Thyroid gland (tissue), 4 donors: ENCODE results near the gene AFP.

Experiments
- POLR2A ChIP-seq, 2 donors: fragments of 450-650 bp; IDR thresholded peaks; one replicate each; pipeline ENCODE4 v1.6.1; 2017; ENCODE audit warnings: antibody characterized with exemption in 2 of 2, mild to moderate bottlenecking in 2 of 2, moderate library complexity in 1 of 2
- TF ChIP-seq, protein P1 (sequence below), 6 experiments: fragments of 200-600 bp in 3 of 6; fragments of 450-650 bp in 3 of 6; sonication (generic) in 3 of 6; IDR thresholded peaks; one replicate each; pipeline ENCODE4 v1.5.1; 2016 to 2019; ENCODE audit warnings: antibody characterized with exemption in 6 of 6, mild to moderate bottlenecking in 2 of 6, inconsistent platforms in 1 of 6, moderate library complexity in 1 of 6

- TF ChIP-seq, protein P1, sequence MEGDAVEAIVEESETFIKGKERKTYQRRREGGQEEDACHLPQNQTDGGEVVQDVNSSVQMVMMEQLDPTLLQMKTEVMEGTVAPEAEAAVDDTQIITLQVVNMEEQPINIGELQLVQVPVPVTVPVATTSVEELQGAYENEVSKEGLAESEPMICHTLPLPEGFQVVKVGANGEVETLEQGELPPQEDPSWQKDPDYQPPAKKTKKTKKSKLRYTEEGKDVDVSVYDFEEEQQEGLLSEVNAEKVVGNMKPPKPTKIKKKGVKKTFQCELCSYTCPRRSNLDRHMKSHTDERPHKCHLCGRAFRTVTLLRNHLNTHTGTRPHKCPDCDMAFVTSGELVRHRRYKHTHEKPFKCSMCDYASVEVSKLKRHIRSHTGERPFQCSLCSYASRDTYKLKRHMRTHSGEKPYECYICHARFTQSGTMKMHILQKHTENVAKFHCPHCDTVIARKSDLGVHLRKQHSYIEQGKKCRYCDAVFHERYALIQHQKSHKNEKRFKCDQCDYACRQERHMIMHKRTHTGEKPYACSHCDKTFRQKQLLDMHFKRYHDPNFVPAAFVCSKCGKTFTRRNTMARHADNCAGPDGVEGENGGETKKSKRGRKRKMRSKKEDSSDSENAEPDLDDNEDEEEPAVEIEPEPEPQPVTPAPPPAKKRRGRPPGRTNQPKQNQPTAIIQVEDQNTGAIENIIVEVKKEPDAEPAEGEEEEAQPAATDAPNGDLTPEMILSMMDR (IDR thresholded peaks at IDR 0.05) = no peak
- TF ChIP-seq POLR2A (IDR thresholded peaks at IDR 0.05) = no peak
Observed at GRCh38 chr4:73454920-73455319, 18.9 kb downstream of the AFP start.
